ENCODE results near the gene AMOT. TPM values are rescaled to one million over a fixed set of nuclear protein-coding genes. Genes with fewer than 3 reads are reported as not detected.

The AMOT gene
- total RNA-seq, 1 donor = 15.1 TPM

- DNase-seq (ENCODE audit: low read depth) = no peak
- TF ChIP-seq CTCF (IDR thresholded peaks at IDR 0.05; ENCODE audit: insufficient read depth, low read depth, low read length) = no peak
- no peak overlapping the region for H3K4me3 ChIP-seq (ENCODE audit: low read depth, low read length)
Measured at GRCh38 chrX:112830540-112830939, 10.1 kb downstream of the AMOT start.

GRCh38 chrX:112827292-112827903 lies 13.2 kb downstream of the AMOT start:
- H3K4me3 ChIP-seq (ENCODE audit: low read depth, low read length) = no peak overlapping the region
- no peak for DNase-seq (ENCODE audit: low read depth)
- TF ChIP-seq CTCF (IDR thresholded peaks at IDR 0.05; ENCODE audit: insufficient read depth, low read depth, low read length) = no peak

- TF ChIP-seq CTCF (IDR thresholded peaks at IDR 0.05; ENCODE audit: insufficient read depth, low read depth, low read length) = no peak
- H3K4me3 ChIP-seq (ENCODE audit: low read depth, low read length) = no peak overlapping the region
- DNase-seq (ENCODE audit: low read depth) = peak; percentile 20
Measured at GRCh38 chrX:112826023-112826422, 14.6 kb downstream of the AMOT start.

GRCh38 chrX:112822892-112823291 lies 17.7 kb downstream of the AMOT start:
- DNase-seq (ENCODE audit: low read depth) = no peak
- H3K4me3 ChIP-seq (ENCODE audit: low read depth, low read length) = no peak overlapping the region
- no peak for TF ChIP-seq CTCF (IDR thresholded peaks at IDR 0.05; ENCODE audit: insufficient read depth, low read depth, low read length)

- TF ChIP-seq CTCF (IDR thresholded peaks at IDR 0.05; ENCODE audit: insufficient read depth, low read depth, low read length) = no peak
- no peak overlapping the region for H3K4me3 ChIP-seq (ENCODE audit: low read depth, low read length)
- no peak for DNase-seq (ENCODE audit: low read depth)
Measured at GRCh38 chrX:112820364-112821268, 20.0 kb downstream of the AMOT start.

GRCh38 chrX:112819813-112820212 lies 20.8 kb downstream of the AMOT start:
- no peak for DNase-seq (ENCODE audit: low read depth)
- TF ChIP-seq CTCF (IDR thresholded peaks at IDR 0.05; ENCODE audit: insufficient read depth, low read depth, low read length) = no peak
- H3K4me3 ChIP-seq (ENCODE audit: low read depth, low read length) = no peak overlapping the region

All from fibroblast of villous mesenchyme (primary cell).